GM18868 (cell line): ENCODE measurements around the gene CD58.
"Not testable (repeated sequence)": the region's sequence is repeated elsewhere in the genome, so short reads cannot be mapped to it uniquely, and the experiment has no call there.

Source experiments
- ATAC-seq: cut with Tn5 transposase; IDR thresholded peaks from one replicate; pipeline ENCODE4 v1.9.1; 2021; ENCODE audit warnings: mild to moderate bottlenecking, moderate library complexity; ENCODE audit not compliant: unreplicated experiment

Gene CD58

GRCh38 chr1:116571215-116571919 lies 541 bp upstream of the CD58 start:
- ATAC-seq = no peak

- ATAC-seq = peak; percentile 27
These were observed 959 bp downstream of the CD58 start for GRCh38 chr1:116569776-116570357.

GRCh38 chr1:116569381-116569670 lies 1.5 kb downstream of the CD58 start:
- ATAC-seq = no peak

DNA sequence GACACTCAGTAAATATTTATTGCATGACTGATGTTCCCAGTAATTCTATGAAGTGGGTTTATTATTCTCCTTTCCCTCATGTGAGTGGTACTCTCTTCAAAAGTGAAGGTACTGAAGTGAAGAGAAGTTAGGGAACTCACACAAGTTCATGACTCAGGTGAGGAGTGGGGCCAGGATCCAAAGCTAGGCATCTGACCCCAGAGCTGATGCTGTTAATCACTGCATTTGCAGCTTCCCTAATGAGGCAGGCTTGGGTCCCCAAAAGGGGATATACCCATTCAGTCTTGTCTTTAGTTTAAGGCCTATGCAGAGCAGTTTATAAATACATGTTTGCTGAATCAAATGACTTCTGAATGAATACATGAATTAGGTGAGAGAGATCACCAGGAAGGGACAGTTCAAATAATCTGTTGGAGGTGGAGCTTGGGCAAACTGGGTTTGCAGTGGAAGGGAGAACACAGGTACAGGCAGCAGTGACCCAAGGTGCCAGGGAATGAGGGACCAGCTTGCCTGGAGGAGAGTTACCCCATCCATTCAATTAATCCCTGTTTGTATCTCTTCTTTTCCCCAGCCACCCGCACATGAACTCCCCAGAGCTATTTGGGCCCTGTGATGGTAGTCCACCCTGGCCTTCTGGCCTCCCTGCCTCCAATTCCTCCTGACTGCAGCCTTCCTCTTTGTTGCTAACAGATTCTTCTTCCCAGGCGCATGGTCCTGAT lies 2.0 kb downstream of the CD58 start:
- ATAC-seq = no peak

- ATAC-seq = peak; percentile 33
These were observed 2.8 kb downstream of the CD58 start for GRCh38 chr1:116567790-116568661.

DNA sequence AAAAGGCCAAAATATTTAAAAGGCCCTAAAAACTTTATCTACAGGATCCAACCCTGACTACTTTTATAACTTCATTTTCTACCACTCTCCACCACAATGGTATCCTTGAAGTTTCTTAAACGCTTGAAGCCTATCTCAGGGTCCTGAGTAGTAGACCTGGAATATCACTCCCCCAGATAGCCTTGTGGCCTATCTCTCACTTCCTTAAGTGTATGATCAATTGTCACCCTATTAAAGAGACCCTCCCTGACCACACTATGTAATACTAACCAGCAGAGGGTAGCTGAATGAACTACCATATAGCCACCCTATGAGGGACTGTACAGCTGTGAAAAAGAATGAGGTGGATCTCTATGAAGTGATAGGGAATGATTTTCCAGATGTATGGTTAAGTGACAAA lies 5.6 kb downstream of the CD58 start:
- no peak for ATAC-seq

DNA sequence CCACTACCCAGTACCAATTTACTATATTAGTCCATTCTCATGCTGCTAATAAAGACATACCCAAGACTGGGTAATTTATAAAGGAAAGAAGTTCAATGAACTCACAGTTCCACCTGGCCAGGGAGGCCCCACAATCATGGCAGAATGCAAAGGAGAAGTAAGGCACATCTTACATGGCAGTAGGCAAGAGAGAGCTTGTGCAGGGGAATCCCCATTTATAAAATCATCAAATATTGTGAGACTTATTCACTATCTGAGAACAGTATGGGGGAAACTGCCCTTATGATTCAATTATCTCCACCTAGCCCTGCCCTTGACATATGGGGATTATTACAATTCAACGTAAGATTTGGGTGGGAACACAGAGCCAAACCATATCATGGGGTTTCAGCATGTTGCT lies 6.4 kb downstream of the CD58 start:
- no peak for ATAC-seq

GRCh38 chr1:116562465-116562864 lies 8.4 kb downstream of the CD58 start:
- ATAC-seq = not testable (repeated sequence)

DNA sequence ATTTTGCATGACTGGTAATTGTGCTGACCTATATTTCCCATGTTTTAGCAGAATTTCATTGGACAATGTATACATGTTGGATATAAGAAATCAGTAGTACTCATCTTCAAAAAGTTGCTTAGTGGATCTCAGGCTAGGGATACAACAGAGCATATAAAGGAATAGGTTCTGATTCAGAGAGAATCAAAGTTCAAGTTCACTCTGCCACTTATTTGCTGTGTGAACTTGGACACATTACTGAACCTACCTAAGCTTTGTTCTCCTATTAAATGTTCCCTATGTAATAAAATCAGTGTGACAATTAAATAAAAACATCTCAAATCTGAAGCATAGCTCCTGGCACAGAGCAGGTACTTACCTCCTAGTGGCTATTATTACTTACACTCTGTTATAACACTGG lies 9.3 kb downstream of the CD58 start:
- no peak for ATAC-seq

GRCh38 chr1:116560704-116561490 lies 9.9 kb downstream of the CD58 start:
- ATAC-seq = peak; percentile 10

- peak; percentile 26 for ATAC-seq
These were observed 11.5 kb downstream of the CD58 start for GRCh38 chr1:116559304-116559761.

GRCh38 chr1:116558571-116558970 lies 12.3 kb downstream of the CD58 start:
- peak; percentile 1 for ATAC-seq

- ATAC-seq = peak; percentile 41
These were observed 12.7 kb downstream of the CD58 start for GRCh38 chr1:116558140-116558549.

- no peak for ATAC-seq
These were observed 13.4 kb downstream of the CD58 start for GRCh38 chr1:116557323-116557878.

GRCh38 chr1:116556289-116557006 lies 14.4 kb downstream of the CD58 start:
- ATAC-seq = peak; percentile 73

DNA sequence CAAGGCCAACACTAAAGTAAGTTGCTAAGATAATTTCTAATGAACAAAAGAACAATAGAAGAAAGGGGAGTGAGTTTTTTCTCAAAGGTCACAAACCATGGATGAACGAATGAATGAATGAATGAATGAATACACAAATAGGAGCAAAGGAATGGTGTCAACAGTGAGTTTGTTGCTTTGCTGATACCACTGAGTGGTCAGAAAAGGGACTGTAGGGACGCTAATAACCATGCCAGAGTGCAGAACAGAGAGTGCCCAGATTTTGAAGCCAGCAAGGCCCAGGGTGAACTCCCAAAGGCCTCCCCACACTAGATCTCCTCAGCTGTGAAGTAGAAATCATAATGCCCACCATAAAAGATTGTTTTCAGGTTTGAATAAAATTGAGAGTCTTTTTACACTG lies 15.9 kb downstream of the CD58 start:
- ATAC-seq = no peak

DNA sequence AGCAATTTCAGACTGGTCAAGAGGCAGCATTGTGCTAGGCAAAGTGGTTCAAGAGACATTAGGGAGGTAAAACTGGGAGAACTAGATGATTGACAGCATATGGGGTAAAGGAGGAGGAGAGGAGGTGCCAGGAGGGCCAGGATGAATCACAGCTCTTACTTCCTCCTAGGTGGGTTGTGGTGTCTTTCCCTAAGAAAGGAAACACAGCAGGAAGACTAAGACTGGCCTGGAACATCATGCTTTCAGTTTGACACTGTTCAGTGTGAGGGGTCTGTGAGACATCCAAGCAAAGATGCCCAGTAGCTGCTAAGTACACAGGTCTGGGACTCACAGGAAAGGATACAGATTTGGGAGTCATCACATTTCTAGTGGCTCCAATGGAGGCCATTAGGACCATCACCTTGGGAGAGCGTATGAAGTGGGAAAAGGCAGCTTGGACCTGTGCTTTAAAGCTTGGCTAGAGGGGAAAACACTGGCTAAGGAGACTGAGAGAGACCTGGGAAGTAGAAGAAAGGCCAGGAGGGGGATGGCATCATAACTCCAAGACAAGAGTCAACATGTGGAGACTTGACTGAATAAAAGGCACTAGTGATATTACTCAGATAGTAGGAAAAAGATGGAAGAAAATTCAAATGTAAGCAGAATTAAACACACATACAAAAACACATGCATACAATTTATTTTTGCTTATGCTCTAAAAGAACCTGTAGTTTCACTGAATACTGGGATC lies 17.3 kb downstream of the CD58 start:
- no peak for ATAC-seq

DNA sequence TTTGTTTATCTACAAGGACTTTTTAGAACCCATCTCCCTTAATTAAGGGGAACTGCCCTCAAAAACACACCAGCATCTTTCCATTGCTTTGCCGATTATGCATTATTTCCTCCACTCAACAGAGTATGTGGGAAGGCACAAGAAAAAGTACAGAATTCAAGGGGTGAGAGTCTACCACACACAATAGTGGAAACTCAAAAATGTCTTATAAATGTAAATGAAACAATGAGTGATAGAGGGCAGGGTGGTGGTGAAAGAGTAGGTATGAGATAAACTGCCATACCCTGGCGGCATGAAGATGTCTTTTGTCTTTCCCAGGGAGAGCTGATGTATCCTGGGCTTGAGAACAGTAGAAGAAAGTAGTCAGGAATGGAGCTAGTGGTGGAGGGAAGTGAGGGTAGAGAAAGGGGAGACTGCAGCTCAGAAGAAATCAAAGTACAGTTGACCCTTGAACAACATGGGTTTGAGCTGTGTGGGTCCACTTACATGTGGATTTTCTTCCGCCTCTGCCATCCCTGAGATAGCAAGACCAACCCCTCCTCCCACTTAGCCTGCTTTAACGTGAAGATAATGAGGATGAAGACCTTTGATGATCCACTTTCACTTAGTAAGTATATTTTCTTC lies 24.4 kb downstream of the CD58 start:
- ATAC-seq = no peak

GRCh38 chr1:116545359-116545705 lies 25.5 kb downstream of the CD58 start:
- no peak for ATAC-seq
